Natural killer cell (primary cell): ENCODE measurements around the gene LCN9. TPM values are rescaled to one million over a fixed set of nuclear protein-coding genes. Genes with fewer than 3 reads are reported as not detected.

Experiments
- ATAC-seq, 3 donors: fragments of 150-1000 bp in 2 of 3; fragments of 200-7000 bp in 1 of 3; cut with Tn5 transposase; 1 replicate in 1 of 3; 2 replicates in 2 of 3; pipeline ENCODE4 v1.10.0; 2021; ENCODE audit warnings: mild to moderate bottlenecking in 2 of 3, moderate library complexity in 2 of 3
- DNase-seq, 2 donors: peaks; one replicate each; pipeline versions ENCODE4 v3.0.0 to v3.0.0-alpha.2; 2013 to 2021; ENCODE audit warnings: mixed read lengths in 1 of 2
- H3K27ac ChIP-seq: one replicate; pipeline ENCODE4 v1.5.1; 2013; ENCODE audit warnings: mild to moderate bottlenecking, low read length
- H3K27me3 ChIP-seq: one replicate; pipeline ENCODE4 v1.6.1; 2013; ENCODE audit warnings: low read length; ENCODE audit not compliant: control insufficient read depth, insufficient read depth
- H3K36me3 ChIP-seq: one replicate; pipeline ENCODE4 v1.6.1; 2013; ENCODE audit warnings: low read length; ENCODE audit not compliant: control insufficient read depth, insufficient read depth
- H3K4me1 ChIP-seq: one replicate; pipeline ENCODE4 v1.6.1; 2013; ENCODE audit warnings: low read length; ENCODE audit not compliant: control insufficient read depth, insufficient read depth
- H3K4me3 ChIP-seq: one replicate; pipeline ENCODE4 v1.5.1; 2013; ENCODE audit warnings: low read length
- H3K9me3 ChIP-seq: one replicate; pipeline ENCODE4 v1.6.1; 2013; ENCODE audit warnings: low read length; ENCODE audit not compliant: control insufficient read depth, insufficient read depth
- H3K27ac Mint-ChIP-seq, 2 donors: one replicate each; pipeline ENCODE4 v1.8.0; 2022; ENCODE audit warnings: mild to moderate bottlenecking in 2 of 2, mixed read lengths in 2 of 2, moderate library complexity in 1 of 2
- H3K27me3 Mint-ChIP-seq, 2 donors: one replicate each; pipeline ENCODE4 v1.8.0; 2022; ENCODE audit warnings: low read depth in 2 of 2, mixed read lengths in 2 of 2
- H3K36me3 Mint-ChIP-seq: one replicate; pipeline ENCODE4 v1.8.0; 2022; ENCODE audit warnings: mixed read lengths
- H3K4me1 Mint-ChIP-seq, 2 donors: one replicate each; pipeline ENCODE4 v1.8.0; 2022; ENCODE audit warnings: mixed read lengths in 2 of 2
- H3K4me3 Mint-ChIP-seq: one replicate; pipeline ENCODE4 v1.8.0; 2022; ENCODE audit warnings: mild to moderate bottlenecking, moderate library complexity, mixed read lengths
- H3K9me3 Mint-ChIP-seq, 2 donors: one replicate each; pipeline ENCODE4 v1.8.0; 2022; ENCODE audit warnings: mixed read lengths in 2 of 2
- WGBS: methylation state at CpG from one replicate; pipeline ENCODE4 v1.1.7; 2013; ENCODE audit warnings: missing lambda C conversion rate; ENCODE audit not compliant: insufficient coverage; 5-methylcytosine and 5-hydroxymethylcytosine counted together
- intact Hi-C: fragments of 100-400 bp; cut with micrococcal nuclease; formaldehyde crosslinking; loops from one replicate; pipeline ENCODE4 v1.14.2; 2022
- total RNA-seq, 4 donors: library from RNA; stranded (reverse); fragments of 120-200 nt in 1 of 4; gene quantifications; one replicate each; pipeline versions ENCODE4 v1.2.3 to v1.2.4, GENCODE V29; 2013 to 2022
- TF ChIP-seq, protein P1 (sequence below): fragments of 200-600 bp; IDR thresholded peaks from one replicate; pipeline ENCODE4 v1.8.0; 2022; ENCODE audit warnings: antibody characterized with exemption

The LCN9 gene
- total RNA-seq, 3 donors from 2014 or later (not counting 1 experiment from before 2014, with no cell fraction given) = not detected

DNA sequence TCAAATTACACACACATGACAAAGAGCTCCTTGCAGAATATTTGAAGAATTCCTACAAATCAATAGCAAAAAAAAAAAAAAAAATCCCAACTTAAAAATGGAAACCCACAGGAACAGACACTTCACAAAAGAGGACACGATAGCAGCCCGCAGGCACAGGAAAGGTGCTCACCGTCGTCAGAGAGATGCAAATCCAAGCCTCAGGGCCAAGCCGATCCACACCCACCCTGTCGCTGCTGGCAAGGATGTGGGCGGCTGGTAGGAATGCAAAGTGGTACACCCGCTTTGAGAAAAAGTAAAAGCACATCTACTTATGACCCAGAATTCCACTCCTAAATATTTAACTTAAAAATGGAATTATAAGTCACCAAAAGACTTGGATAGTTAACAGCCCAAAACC is 10.8 kb downstream of the LCN9 start:
- Histone ChIP-seq H3K27me3 (no peaks in the 10 kb centered on the region), H3K4me3 (no peak overlapping the region), H3K36me3 (no peaks in the 10 kb centered on the region), H3K27ac (no peak overlapping the region), H3K9me3 (no peaks in the 10 kb centered on the region), H3K4me1 (no peaks in the 10 kb centered on the region)
- DNase-seq (no peak), ATAC-seq (no peak)
- no peaks in the 10 kb centered on the region for H3K4me1 Mint-ChIP-seq
- intact Hi-C loops = no loop called here
- TF ChIP-seq, protein P1, sequence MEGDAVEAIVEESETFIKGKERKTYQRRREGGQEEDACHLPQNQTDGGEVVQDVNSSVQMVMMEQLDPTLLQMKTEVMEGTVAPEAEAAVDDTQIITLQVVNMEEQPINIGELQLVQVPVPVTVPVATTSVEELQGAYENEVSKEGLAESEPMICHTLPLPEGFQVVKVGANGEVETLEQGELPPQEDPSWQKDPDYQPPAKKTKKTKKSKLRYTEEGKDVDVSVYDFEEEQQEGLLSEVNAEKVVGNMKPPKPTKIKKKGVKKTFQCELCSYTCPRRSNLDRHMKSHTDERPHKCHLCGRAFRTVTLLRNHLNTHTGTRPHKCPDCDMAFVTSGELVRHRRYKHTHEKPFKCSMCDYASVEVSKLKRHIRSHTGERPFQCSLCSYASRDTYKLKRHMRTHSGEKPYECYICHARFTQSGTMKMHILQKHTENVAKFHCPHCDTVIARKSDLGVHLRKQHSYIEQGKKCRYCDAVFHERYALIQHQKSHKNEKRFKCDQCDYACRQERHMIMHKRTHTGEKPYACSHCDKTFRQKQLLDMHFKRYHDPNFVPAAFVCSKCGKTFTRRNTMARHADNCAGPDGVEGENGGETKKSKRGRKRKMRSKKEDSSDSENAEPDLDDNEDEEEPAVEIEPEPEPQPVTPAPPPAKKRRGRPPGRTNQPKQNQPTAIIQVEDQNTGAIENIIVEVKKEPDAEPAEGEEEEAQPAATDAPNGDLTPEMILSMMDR = no peak
- H3K27ac Mint-ChIP-seq = no peak overlapping the region
- H3K9me3 Mint-ChIP-seq = no peaks in the 10 kb centered on the region
- H3K36me3 Mint-ChIP-seq = no peaks in the 10 kb centered on the region
- no peak overlapping the region for H3K4me3 Mint-ChIP-seq
- peaks cover 0 to 3% of the 10 kb centered on the region in 2 donors for H3K27me3 Mint-ChIP-seq
- 89% methylated on average over 8 of the region's 8 CpGs for WGBS

DNA sequence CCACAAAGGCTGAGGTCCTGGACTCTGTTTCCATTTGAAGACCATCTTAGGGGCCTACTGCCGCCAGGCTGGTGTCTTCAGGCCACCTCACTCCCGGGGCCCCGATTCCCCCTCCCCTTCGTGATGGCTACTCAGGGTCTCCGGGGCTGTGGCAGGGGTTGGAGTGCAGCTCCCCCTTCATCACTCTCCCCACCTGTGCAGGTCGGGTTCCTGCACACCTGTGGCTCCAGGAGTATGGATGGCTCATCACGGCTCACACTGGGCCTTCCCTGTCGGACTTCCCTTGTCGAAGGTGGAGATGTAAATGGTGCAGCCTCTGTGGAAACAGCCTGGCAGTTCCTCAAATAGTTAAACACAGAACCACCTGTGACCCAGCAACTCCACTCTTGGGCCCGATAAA is 11.9 kb downstream of the LCN9 start:
- no peak overlapping the region for H3K4me3 Mint-ChIP-seq
- Histone ChIP-seq H3K9me3 (no peaks in the 10 kb centered on the region), H3K4me1 (no peaks in the 10 kb centered on the region), H3K4me3 (no peak overlapping the region), H3K36me3 (no peaks in the 10 kb centered on the region), H3K27ac (no peak overlapping the region), H3K27me3 (no peaks in the 10 kb centered on the region)
- H3K36me3 Mint-ChIP-seq = no peaks in the 10 kb centered on the region
- TF ChIP-seq, protein P1 = no peak
- H3K27me3 Mint-ChIP-seq = peaks cover 0 to 3% of the 10 kb centered on the region in 2 donors
- H3K27ac Mint-ChIP-seq = no peak overlapping the region
- H3K4me1 Mint-ChIP-seq = no peaks in the 10 kb centered on the region
- H3K9me3 Mint-ChIP-seq = no peaks in the 10 kb centered on the region
- ATAC-seq (no peak), DNase-seq (no peak)
- intact Hi-C loops = no loop called here
- WGBS = 73% methylated on average over 10 of the region's 10 CpGs

DNA sequence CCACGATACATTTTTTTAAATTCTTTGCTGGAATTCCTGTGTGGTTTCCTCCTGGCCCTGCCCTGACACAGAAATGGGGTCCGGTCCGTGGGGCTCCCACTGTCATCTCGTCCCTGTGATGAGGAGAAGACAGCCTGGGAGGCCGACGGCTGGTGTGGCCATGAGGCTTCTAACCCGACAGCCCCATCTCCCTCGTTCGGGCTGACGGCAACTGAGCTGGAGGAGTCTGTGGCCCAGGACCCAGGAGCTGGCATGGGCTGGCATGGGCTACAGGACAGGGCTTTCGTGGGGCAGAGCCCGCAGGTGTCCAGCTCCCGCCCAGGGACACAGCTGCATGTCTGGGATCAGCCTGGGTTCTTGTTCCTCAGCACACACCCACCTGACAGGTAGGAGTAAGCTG is 13.8 kb downstream of the LCN9 start:
- H3K36me3 Mint-ChIP-seq = no peaks in the 10 kb centered on the region
- H3K4me1 Mint-ChIP-seq = no peaks in the 10 kb centered on the region
- Histone ChIP-seq H3K4me3 (no peak overlapping the region), H3K27ac (no peak overlapping the region), H3K4me1 (no peaks in the 10 kb centered on the region), H3K36me3 (no peaks in the 10 kb centered on the region), H3K27me3 (no peaks in the 10 kb centered on the region), H3K9me3 (no peaks in the 10 kb centered on the region)
- intact Hi-C loops = no loop called here
- TF ChIP-seq, protein P1 = no peak
- no peaks in the 10 kb centered on the region for H3K9me3 Mint-ChIP-seq
- no peak for DNase-seq
- peaks cover 0 to 3% of the 10 kb centered on the region in 2 donors for H3K27me3 Mint-ChIP-seq
- no peak for ATAC-seq
- no peak overlapping the region for H3K27ac Mint-ChIP-seq
- H3K4me3 Mint-ChIP-seq = no peak overlapping the region
- 88% methylated on average over 13 of the region's 13 CpGs for WGBS

- H3K4me3 ChIP-seq = no peak overlapping the region
- H3K27me3 ChIP-seq = no peaks in the 10 kb centered on the region
- H3K9me3 Mint-ChIP-seq = no peaks in the 10 kb centered on the region
- no peak for DNase-seq
- WGBS = 87% methylated on average over 22 of the region's 22 CpGs
- ATAC-seq = no peak
- H3K4me1 Mint-ChIP-seq = no peaks in the 10 kb centered on the region
- TF ChIP-seq, protein P1 = no peak
- H3K27ac ChIP-seq = no peak overlapping the region
- H3K27me3 Mint-ChIP-seq = no peaks in the 10 kb centered on the region
- H3K36me3 Mint-ChIP-seq = no peaks in the 10 kb centered on the region
- no peak overlapping the region for H3K27ac Mint-ChIP-seq
- H3K9me3 ChIP-seq = no peaks in the 10 kb centered on the region
- no peaks in the 10 kb centered on the region for H3K4me1 ChIP-seq
- no peak overlapping the region for H3K4me3 Mint-ChIP-seq
- H3K36me3 ChIP-seq = no peaks in the 10 kb centered on the region
- intact Hi-C loops = no loop called here
Observed at GRCh38 chr9:135677641-135678168, 14.6 kb downstream of the LCN9 start.
